Brain microvascular endothelial cell (primary cell): Measurements from ENCODE around the gene UBAP2.
"Not testable (repeated sequence)": the region's sequence is repeated elsewhere in the genome, so short reads cannot be mapped to it uniquely, and the experiment has no call there.

Experiments
- DNase-seq: peaks from one replicate; pipeline ENCODE4 v3.0.0-alpha.2; 2020
- H3K27ac ChIP-seq: fragments of 250-450 bp; sonication (Bioruptor Pico); 2 replicates; pipeline ENCODE4 v1.5.1; 2020; ENCODE audit warnings: mild to moderate bottlenecking, moderate library complexity
- H3K27me3 ChIP-seq: fragments of 250-450 bp; sonication (Bioruptor Pico); replicated peaks from 2 replicates; pipeline ENCODE4 v1.5.1; 2020; ENCODE audit warnings: mild to moderate bottlenecking
- H3K36me3 ChIP-seq: fragments of 250-450 bp; sonication (Bioruptor Pico); replicated peaks from 2 replicates; pipeline ENCODE4 v1.5.1; 2020; ENCODE audit warnings: mild to moderate bottlenecking
- H3K4me3 ChIP-seq: 2 replicates; pipeline ENCODE4 v1.5.1; 2011; ENCODE audit warnings: low read depth, mild to moderate bottlenecking, control low read depth, low read length, moderate library complexity
- in situ Hi-C: cut with HindIII; loops from 2 replicates; pipeline ENCODE4 v1.10.0; 2017; ENCODE audit warnings: low sequenced_read_pairs, low pct_ligation_motif_present
- TF ChIP-seq, protein P1 (sequence below): IDR thresholded peaks from 2 replicates; pipeline ENCODE4 v1.5.1; 2011; ENCODE audit warnings: low read depth, mild to moderate bottlenecking, moderate library complexity, low read length, control low read depth, inconsistent platforms; ENCODE audit errors: missing control alignments

The UBAP2 gene

DNA sequence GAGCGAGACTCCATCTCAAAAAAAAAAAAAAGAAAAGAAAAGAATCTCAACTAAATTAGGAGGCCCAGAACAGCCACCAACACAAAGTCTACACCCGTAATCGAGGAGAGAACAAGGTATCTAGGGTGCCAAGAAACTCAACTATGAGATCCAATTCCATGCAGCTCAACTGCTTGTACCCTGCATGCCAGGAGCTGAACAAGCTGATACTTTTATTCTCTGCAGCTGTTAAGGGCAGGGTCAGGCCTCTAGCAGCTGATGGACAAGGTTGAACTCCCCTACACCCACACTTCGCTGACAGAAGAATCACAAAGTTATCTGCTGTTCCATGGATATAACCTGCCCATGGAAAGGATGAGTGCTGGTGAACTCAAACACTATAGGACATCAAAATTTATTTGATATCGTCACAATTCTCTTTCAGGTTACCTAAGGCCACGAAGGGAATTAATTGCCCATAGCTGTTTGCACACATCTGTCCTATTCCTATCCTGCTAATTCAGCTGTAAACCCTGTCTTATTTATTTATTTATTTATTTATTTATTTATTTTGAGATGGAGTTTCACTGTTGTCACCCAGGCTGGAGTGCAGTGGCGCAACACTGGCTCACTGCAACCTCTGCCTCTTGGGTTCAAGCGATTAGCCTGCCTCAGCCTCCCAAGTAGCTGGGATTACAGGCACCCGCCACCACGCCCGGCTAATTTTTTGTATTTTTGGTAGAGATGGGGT lies 20.7 kb downstream of the UBAP2 start:
- no peak overlapping the region for H3K27ac ChIP-seq
- DNase-seq = no peak
- H3K27me3 ChIP-seq = no peaks in the 10 kb centered on the region
- in situ Hi-C loops = no loop called here
- no peak overlapping the region for H3K4me3 ChIP-seq
- TF ChIP-seq, protein P1, sequence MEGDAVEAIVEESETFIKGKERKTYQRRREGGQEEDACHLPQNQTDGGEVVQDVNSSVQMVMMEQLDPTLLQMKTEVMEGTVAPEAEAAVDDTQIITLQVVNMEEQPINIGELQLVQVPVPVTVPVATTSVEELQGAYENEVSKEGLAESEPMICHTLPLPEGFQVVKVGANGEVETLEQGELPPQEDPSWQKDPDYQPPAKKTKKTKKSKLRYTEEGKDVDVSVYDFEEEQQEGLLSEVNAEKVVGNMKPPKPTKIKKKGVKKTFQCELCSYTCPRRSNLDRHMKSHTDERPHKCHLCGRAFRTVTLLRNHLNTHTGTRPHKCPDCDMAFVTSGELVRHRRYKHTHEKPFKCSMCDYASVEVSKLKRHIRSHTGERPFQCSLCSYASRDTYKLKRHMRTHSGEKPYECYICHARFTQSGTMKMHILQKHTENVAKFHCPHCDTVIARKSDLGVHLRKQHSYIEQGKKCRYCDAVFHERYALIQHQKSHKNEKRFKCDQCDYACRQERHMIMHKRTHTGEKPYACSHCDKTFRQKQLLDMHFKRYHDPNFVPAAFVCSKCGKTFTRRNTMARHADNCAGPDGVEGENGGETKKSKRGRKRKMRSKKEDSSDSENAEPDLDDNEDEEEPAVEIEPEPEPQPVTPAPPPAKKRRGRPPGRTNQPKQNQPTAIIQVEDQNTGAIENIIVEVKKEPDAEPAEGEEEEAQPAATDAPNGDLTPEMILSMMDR = no peak
- H3K36me3 ChIP-seq = peaks cover 10% of the 10 kb centered on the region

DNA sequence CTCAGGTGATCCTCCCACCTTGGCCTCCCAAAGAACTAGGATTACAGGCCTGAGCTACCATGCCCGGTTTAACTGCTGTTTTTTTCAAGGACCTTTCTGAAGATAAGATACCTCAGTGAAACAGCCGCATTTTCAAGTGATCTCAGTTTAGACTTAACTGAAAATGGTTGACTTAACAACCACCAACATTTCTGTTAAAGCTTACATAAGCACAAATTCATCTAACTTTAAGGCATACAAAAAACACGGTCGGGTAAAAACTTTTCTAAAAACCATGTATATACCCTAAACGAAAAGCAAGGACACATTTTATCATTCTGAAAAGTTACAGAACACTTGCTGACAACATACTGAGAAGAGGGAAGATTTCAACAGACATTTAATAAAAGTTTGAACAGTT lies 22.9 kb downstream of the UBAP2 start:
- in situ Hi-C loops = no loop called here
- Histone ChIP-seq H3K36me3 (peaks cover 12% of the 10 kb centered on the region), H3K27me3 (no peaks in the 10 kb centered on the region), H3K27ac (no peak overlapping the region), H3K4me3 (no peak overlapping the region)
- DNase-seq = no peak
- TF ChIP-seq, protein P1 = no peak

DNA sequence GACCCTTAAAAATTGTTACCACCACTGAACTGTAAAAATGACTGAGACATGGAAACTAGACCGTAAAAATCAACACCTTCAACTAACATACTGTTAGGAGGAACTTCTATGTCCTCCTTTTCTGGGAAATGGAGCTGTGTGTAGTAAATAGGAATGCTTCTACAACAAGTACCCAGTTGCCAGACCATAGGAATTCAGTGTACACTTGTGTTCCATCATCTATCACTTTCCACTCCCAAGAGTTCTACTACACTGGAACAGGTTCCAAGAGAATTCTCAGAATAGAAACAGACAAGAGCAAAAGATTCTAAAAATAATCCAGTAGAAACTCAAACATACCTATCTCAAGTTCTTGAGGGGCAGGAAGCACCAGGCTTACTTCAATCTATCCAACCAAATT lies 23.6 kb downstream of the UBAP2 start:
- Histone ChIP-seq H3K27me3 (no peaks in the 10 kb centered on the region), H3K4me3 (no peak overlapping the region), H3K27ac (no peak overlapping the region), H3K36me3 (peaks cover 12% of the 10 kb centered on the region)
- TF ChIP-seq, protein P1 = no peak
- in situ Hi-C loops = no loop called here
- DNase-seq = no peak

DNA sequence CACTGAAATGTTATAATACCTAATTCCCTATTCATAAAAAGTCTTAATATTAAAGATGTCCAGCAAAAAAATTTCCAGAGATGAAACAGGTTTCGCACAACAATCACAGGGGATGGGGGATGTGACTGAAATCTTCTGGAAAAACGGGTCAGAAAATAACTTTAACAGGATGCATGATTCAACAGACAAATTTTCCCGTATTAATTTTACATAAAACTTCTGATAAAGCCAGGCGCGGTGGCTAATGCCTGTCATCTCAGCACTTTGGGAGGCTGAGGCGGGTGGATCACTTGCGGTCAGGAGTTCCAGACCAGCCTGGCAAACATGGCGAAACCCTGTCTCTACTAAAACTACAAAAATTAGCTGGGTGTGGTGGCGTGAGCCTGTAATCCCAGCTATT lies 24.2 kb downstream of the UBAP2 start:
- in situ Hi-C loops, H3K27ac ChIP-seq, H3K4me3 ChIP-seq, H3K27me3 ChIP-seq: not testable (repeated sequence)
- DNase-seq = peak; percentile 24
- H3K36me3 ChIP-seq = peaks cover 12% of the 10 kb centered on the region

GRCh38 chr9:34016149-34016548 lies 32.5 kb downstream of the UBAP2 start:
- TF ChIP-seq, protein P1 = no peak
- DNase-seq = no peak
- H3K27ac ChIP-seq = no peak overlapping the region
- H3K4me3 ChIP-seq = no peak overlapping the region
- in situ Hi-C loops = no loop called here
- H3K36me3 ChIP-seq = peaks cover 8% of the 10 kb centered on the region
- no peaks in the 10 kb centered on the region for H3K27me3 ChIP-seq

DNA sequence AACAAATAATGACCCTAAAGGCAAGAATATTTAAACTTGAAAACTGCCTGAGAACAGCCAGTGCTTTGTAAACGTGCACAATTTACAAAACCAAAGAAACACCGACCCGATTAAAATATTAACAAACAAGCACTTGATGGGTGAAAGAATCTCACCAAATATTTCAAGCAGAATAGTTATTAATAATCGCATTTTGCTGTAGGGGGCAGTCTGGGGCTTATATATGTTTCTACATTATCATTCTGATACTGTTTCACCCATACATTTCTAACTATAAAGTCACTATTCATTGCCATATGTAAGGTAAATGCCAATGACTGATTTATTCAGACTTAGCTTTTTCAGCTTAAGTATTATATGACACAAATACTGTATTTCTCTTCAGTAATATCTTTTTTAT lies 37.7 kb downstream of the UBAP2 start:
- peaks cover 15% of the 10 kb centered on the region for H3K36me3 ChIP-seq

More for the DNA sequence above, 37.7 kb downstream of the UBAP2 start:
- TF ChIP-seq, protein P1 = peak; percentile 48
- H3K27me3 ChIP-seq = no peaks in the 10 kb centered on the region
- in situ Hi-C loops = no loop called here
- H3K4me3 ChIP-seq = no peak overlapping the region
- H3K27ac ChIP-seq = no peak overlapping the region
- no peak for DNase-seq
